Measurements from ENCODE around the gene MNT.

Gene MNT

DNA sequence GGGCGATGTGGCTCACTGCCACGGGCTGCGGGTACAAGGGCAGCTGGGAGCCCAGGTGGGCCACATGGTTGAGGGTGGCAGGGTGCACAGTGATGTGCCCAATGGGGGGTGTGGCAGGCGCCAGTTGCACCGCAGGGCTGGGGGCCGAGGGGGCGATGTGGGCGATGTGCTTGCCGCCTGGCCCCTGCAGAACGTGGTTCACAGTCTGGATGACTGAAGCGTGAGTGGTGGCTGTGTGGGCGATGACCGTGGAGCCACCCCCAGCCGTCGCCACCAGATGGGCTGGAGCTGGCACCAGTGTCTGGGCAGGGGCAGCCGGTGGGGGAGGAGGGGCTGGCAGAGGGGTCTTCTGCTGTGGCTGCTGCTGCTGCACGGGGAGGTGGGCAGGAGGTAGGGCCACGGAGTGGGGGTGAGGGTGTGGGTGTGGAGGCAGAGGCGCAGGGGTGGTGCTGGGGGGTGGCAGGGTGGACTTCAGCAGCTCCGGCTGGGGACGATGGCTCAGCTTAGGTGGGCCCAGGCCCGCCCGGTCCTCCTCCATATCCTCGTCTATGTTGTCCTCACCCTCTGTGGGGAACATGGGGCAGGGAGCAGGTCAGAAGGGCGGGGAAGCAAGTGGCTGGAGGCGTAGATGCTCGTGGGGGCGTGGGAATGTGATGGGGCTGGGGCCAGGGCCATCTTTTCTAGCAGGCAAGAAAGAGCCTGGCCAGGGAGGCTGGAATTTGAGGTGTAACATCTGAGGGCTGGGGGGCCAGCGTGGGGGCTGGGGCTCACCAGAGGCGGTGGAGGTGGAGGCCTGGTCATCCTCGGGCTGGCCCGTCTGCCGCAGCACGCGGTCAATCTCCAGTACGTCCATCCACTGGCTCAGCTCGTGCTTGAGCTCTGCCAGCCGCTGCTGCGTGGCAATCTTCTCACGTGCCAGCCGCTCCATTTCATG, 13.5 kb downstream of the MNT start:
- Histone ChIP-seq H2AFZ (ENCODE audit: low read depth, low read length) (no peak overlapping the region), H3K4me3 (ENCODE audit: low read length) (no peak overlapping the region), H3K79me2 (ENCODE audit: low read length) (peaks cover 11% of the 10 kb centered on the region), H3K9me3 (ENCODE audit: insufficient read depth, low read length) (no peaks in the 10 kb centered on the region), H3K4me1 (ENCODE audit: low read length) (peaks cover 8% of the 10 kb centered on the region), H4K20me1 (ENCODE audit: insufficient read depth, low read length) (no peaks in the 10 kb centered on the region), H3K36me3 (replicated peaks; ENCODE audit: low read depth, low read length) (no peaks in the 10 kb centered on the region), H3K9ac (ENCODE audit: low read length) (no peak overlapping the region), H3K27ac (ENCODE audit: low read length) (no peak overlapping the region), H3K4me2 (ENCODE audit: low read length) (no peak overlapping the region), H3K27me3 (ENCODE audit: low read depth, low read length) (no peaks in the 10 kb centered on the region)
- TF ChIP-seq EZH2phosphoT487 (IDR thresholded peaks at IDR 0.05; ENCODE audit: low read depth) = no peak
- TF ChIP-seq, protein P1, sequence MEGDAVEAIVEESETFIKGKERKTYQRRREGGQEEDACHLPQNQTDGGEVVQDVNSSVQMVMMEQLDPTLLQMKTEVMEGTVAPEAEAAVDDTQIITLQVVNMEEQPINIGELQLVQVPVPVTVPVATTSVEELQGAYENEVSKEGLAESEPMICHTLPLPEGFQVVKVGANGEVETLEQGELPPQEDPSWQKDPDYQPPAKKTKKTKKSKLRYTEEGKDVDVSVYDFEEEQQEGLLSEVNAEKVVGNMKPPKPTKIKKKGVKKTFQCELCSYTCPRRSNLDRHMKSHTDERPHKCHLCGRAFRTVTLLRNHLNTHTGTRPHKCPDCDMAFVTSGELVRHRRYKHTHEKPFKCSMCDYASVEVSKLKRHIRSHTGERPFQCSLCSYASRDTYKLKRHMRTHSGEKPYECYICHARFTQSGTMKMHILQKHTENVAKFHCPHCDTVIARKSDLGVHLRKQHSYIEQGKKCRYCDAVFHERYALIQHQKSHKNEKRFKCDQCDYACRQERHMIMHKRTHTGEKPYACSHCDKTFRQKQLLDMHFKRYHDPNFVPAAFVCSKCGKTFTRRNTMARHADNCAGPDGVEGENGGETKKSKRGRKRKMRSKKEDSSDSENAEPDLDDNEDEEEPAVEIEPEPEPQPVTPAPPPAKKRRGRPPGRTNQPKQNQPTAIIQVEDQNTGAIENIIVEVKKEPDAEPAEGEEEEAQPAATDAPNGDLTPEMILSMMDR (IDR thresholded peaks at IDR 0.05; ENCODE audit: low read depth, low read length) = no peak

GRCh38 chr17:2386400-2387085, 14.3 kb downstream of the MNT start:
- Histone ChIP-seq H3K36me3 (replicated peaks; ENCODE audit: low read depth, low read length) (no peaks in the 10 kb centered on the region), H3K4me3 (ENCODE audit: low read length) (no peak overlapping the region), H3K4me1 (ENCODE audit: low read length) (peaks cover 4% of the 10 kb centered on the region), H4K20me1 (ENCODE audit: insufficient read depth, low read length) (no peaks in the 10 kb centered on the region), H3K27ac (ENCODE audit: low read length) (no peak overlapping the region), H3K9me3 (ENCODE audit: insufficient read depth, low read length) (no peaks in the 10 kb centered on the region), H2AFZ (ENCODE audit: low read depth, low read length) (no peak overlapping the region), H3K9ac (ENCODE audit: low read length) (no peak overlapping the region), H3K4me2 (ENCODE audit: low read length) (no peak overlapping the region), H3K27me3 (ENCODE audit: low read depth, low read length) (no peaks in the 10 kb centered on the region), H3K79me2 (ENCODE audit: low read length) (peaks cover 6% of the 10 kb centered on the region)
- no peak for TF ChIP-seq EZH2phosphoT487 (IDR thresholded peaks at IDR 0.05; ENCODE audit: low read depth)
- TF ChIP-seq, protein P1 (IDR thresholded peaks at IDR 0.05; ENCODE audit: low read depth, low read length) = no peak

DNA sequence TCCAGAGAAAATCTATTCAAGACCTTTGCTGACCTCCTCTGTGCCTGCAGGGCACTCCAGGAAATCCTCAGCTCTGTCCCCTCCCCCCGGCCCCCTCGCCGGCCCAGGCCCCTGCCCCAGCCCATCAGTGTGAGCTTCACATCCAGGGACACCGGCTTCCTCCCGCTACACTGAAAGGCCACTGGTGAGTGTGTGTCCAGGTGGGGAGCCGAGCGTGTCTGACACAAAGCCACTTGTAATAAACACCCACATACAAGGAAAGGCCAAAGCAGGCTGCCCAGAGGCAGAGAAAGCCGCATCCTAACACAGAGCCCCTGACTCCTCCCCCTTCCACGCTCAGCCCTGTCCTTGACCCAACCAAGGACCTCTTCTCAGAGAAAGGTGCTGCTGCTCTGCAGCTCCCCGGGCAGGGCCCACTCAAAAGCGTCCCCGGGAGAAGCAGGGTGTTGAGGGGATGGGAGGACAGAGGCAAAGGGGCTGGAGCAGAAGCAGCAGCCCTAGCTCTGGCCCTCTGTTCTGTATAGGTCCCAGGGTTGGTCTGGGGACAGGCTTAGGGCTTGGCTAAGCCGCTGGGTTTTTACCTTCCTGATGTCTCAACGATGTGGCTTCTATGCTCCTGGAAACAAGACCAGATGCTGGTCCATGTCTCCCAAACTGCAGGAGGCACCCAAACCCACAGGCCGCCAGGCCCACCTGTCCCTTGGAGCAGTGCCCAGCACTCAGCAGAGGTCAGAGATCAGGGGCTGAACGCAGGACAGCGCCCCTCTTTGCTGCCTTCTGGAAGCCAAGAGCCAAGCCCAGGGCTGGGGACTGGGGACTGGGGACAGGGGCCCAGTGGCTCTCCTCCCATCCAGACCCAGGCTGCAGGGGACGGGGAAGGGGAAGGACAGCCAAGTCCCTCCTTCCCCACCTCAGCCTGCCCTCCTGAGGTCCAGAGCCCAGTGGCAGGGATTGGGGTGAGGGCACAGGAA, 15.3 kb downstream of the MNT start:
- no peak overlapping the region for H3K4me3 ChIP-seq (ENCODE audit: low read length)
- no peaks in the 10 kb centered on the region for H3K79me2 ChIP-seq (ENCODE audit: low read length)
- TF ChIP-seq, protein P1 (IDR thresholded peaks at IDR 0.05; ENCODE audit: low read depth, low read length) = no peak
- TF ChIP-seq EZH2phosphoT487 (IDR thresholded peaks at IDR 0.05; ENCODE audit: low read depth) = no peak
- no peaks in the 10 kb centered on the region for H3K4me1 ChIP-seq (ENCODE audit: low read length)
- H3K36me3 ChIP-seq (replicated peaks; ENCODE audit: low read depth, low read length) = no peaks in the 10 kb centered on the region
- no peak overlapping the region for H3K9ac ChIP-seq (ENCODE audit: low read length)
- no peak overlapping the region for H3K27ac ChIP-seq (ENCODE audit: low read length)
- H3K4me2 ChIP-seq (ENCODE audit: low read length) = no peak overlapping the region
- no peak overlapping the region for H2AFZ ChIP-seq (ENCODE audit: low read depth, low read length)
- H4K20me1 ChIP-seq (ENCODE audit: insufficient read depth, low read length) = no peaks in the 10 kb centered on the region
- H3K9me3 ChIP-seq (ENCODE audit: insufficient read depth, low read length) = no peaks in the 10 kb centered on the region
- no peaks in the 10 kb centered on the region for H3K27me3 ChIP-seq (ENCODE audit: low read depth, low read length)
